Natural killer cell treated with Interleukin-12 subunit alpha and Interleukin-12 subunit beta and Interleukin-15 and Interleukin-18, amount 100 ng/mL, for 72 hours (primary cell): ENCODE measurements around the gene CMSS1. TPM values are rescaled to one million over a fixed set of nuclear protein-coding genes. Genes with fewer than 3 reads are reported as not detected.

ENCODE experiments used
- ATAC-seq, 2 donors: fragments of 150-1000 bp; cut with Tn5 transposase in 1 of 2; sonication (Bioruptor Pico), chemical (Tn5 transposase) in 1 of 2; 2 replicates each; pipeline ENCODE4 v1.10.0; 2021
- DNase-seq: peaks from one replicate; pipeline ENCODE4 v3.0.0; 2022; ENCODE audit warnings: low spot score
- H3K27ac Mint-ChIP-seq, 2 donors: 1 replicate in 1 of 2; 2 replicates in 1 of 2; pipeline ENCODE4 v1.8.0; 2022; ENCODE audit warnings: mixed read lengths in 2 of 2, mild to moderate bottlenecking in 1 of 2, moderate library complexity in 1 of 2
- H3K27me3 Mint-ChIP-seq, 2 donors: 1 replicate in 1 of 2; 2 replicates in 1 of 2; pipeline ENCODE4 v1.8.0; 2022; ENCODE audit warnings: mixed read lengths in 2 of 2
- H3K36me3 Mint-ChIP-seq: one replicate; pipeline ENCODE4 v1.8.0; 2022; ENCODE audit warnings: mixed read lengths
- H3K4me1 Mint-ChIP-seq, 2 donors: 1 replicate in 1 of 2; 2 replicates in 1 of 2; pipeline ENCODE4 v1.8.0; 2022; ENCODE audit warnings: low read depth in 2 of 2, mixed read lengths in 2 of 2, mild to moderate bottlenecking in 1 of 2
- H3K4me3 Mint-ChIP-seq: one replicate; pipeline ENCODE4 v1.8.0; 2022; ENCODE audit warnings: mixed read lengths
- H3K9me3 Mint-ChIP-seq: 2 replicates; pipeline ENCODE4 v1.8.0; 2022; ENCODE audit warnings: mixed read lengths
- total RNA-seq, 2 donors: library from RNA; stranded (reverse); gene quantifications; one replicate each; pipeline ENCODE4 v1.2.3, GENCODE V29; 2022

The CMSS1 gene
- total RNA-seq, 2 donors from 2014 or later = 35.7 to 67.8 TPM

- H3K4me3 Mint-ChIP-seq = no peak overlapping the region
- DNase-seq = no peak
- no peak for ATAC-seq
- H3K4me1 Mint-ChIP-seq = no peaks in the 10 kb centered on the region
- H3K27ac Mint-ChIP-seq = no peak overlapping the region
- H3K27me3 Mint-ChIP-seq = no peaks in the 10 kb centered on the region
- H3K36me3 Mint-ChIP-seq = peaks cover 7% of the 10 kb centered on the region
- no peaks in the 10 kb centered on the region for H3K9me3 Mint-ChIP-seq
Observed at GRCh38 chr3:100019719-100020118, 202.1 kb downstream of the CMSS1 start.

- no peak for ATAC-seq
- Mint-ChIP-seq H3K4me3 (no peak overlapping the region), H3K36me3 (no peaks in the 10 kb centered on the region), H3K27ac (no peak overlapping the region), H3K27me3 (no peaks in the 10 kb centered on the region), H3K4me1 (no peaks in the 10 kb centered on the region), H3K9me3 (no peaks in the 10 kb centered on the region)
- no peak for DNase-seq
Observed at GRCh38 chr3:100020876-100021644, 203.4 kb downstream of the CMSS1 start.

GRCh38 chr3:100022506-100022905, 204.8 kb downstream of the CMSS1 start:
- no peak overlapping the region for H3K4me3 Mint-ChIP-seq
- no peak overlapping the region for H3K27ac Mint-ChIP-seq
- H3K9me3 Mint-ChIP-seq = no peaks in the 10 kb centered on the region
- no peaks in the 10 kb centered on the region for H3K27me3 Mint-ChIP-seq
- H3K36me3 Mint-ChIP-seq = no peaks in the 10 kb centered on the region
- DNase-seq = no peak
- ATAC-seq = no peak
- H3K4me1 Mint-ChIP-seq = no peaks in the 10 kb centered on the region

- ATAC-seq (no peak), DNase-seq (no peak)
- no peak overlapping the region for H3K27ac Mint-ChIP-seq
- H3K36me3 Mint-ChIP-seq = no peaks in the 10 kb centered on the region
- no peak overlapping the region for H3K4me3 Mint-ChIP-seq
- H3K9me3 Mint-ChIP-seq = no peaks in the 10 kb centered on the region
- H3K27me3 Mint-ChIP-seq = no peaks in the 10 kb centered on the region
- H3K4me1 Mint-ChIP-seq = no peaks in the 10 kb centered on the region
Observed at GRCh38 chr3:100023150-100023549, 205.5 kb downstream of the CMSS1 start.

- DNase-seq (no peak), ATAC-seq (no peak)
- Mint-ChIP-seq H3K4me1 (no peaks in the 10 kb centered on the region), H3K36me3 (no peaks in the 10 kb centered on the region), H3K4me3 (no peak overlapping the region), H3K9me3 (no peaks in the 10 kb centered on the region), H3K27me3 (no peaks in the 10 kb centered on the region), H3K27ac (no peak overlapping the region)
Observed at GRCh38 chr3:100023595-100023994, 205.9 kb downstream of the CMSS1 start.

- no peaks in the 10 kb centered on the region for H3K9me3 Mint-ChIP-seq
- H3K36me3 Mint-ChIP-seq = no peaks in the 10 kb centered on the region
- H3K4me3 Mint-ChIP-seq = no peak overlapping the region
- no peaks in the 10 kb centered on the region for H3K4me1 Mint-ChIP-seq
- ATAC-seq = no peak
- no peak overlapping the region for H3K27ac Mint-ChIP-seq
- DNase-seq = no peak
- no peaks in the 10 kb centered on the region for H3K27me3 Mint-ChIP-seq
Observed at GRCh38 chr3:100024520-100025303, 207.1 kb downstream of the CMSS1 start.

GRCh38 chr3:100027321-100027720, 209.7 kb downstream of the CMSS1 start:
- H3K36me3 Mint-ChIP-seq = no peaks in the 10 kb centered on the region
- no peaks in the 10 kb centered on the region for H3K9me3 Mint-ChIP-seq
- DNase-seq = no peak
- no peaks in the 10 kb centered on the region for H3K27me3 Mint-ChIP-seq
- H3K4me3 Mint-ChIP-seq = no peak overlapping the region
- no peak overlapping the region for H3K27ac Mint-ChIP-seq
- H3K4me1 Mint-ChIP-seq = no peaks in the 10 kb centered on the region
- ATAC-seq = no peak

GRCh38 chr3:100029052-100029451, 211.4 kb downstream of the CMSS1 start:
- ATAC-seq (no peak), DNase-seq (no peak)
- H3K4me1 Mint-ChIP-seq = no peaks in the 10 kb centered on the region
- H3K4me3 Mint-ChIP-seq = no peak overlapping the region
- H3K9me3 Mint-ChIP-seq = no peaks in the 10 kb centered on the region
- H3K27me3 Mint-ChIP-seq = no peaks in the 10 kb centered on the region
- H3K27ac Mint-ChIP-seq = no peak overlapping the region
- H3K36me3 Mint-ChIP-seq = no peaks in the 10 kb centered on the region

- DNase-seq (no peak), ATAC-seq (peak in 1 of 2 donors; percentile 80)
- Mint-ChIP-seq H3K9me3 (no peaks in the 10 kb centered on the region), H3K27me3 (no peaks in the 10 kb centered on the region), H3K4me1 (no peaks in the 10 kb centered on the region), H3K27ac (no peak overlapping the region), H3K4me3 (no peak overlapping the region), H3K36me3 (no peaks in the 10 kb centered on the region)
Observed at GRCh38 chr3:100029689-100030088, 212.0 kb downstream of the CMSS1 start.

- Mint-ChIP-seq H3K4me3 (no peak overlapping the region), H3K9me3 (no peaks in the 10 kb centered on the region), H3K36me3 (no peaks in the 10 kb centered on the region), H3K27me3 (no peaks in the 10 kb centered on the region), H3K4me1 (no peaks in the 10 kb centered on the region), H3K27ac (no peak overlapping the region)
- ATAC-seq (no peak), DNase-seq (no peak)
Observed at GRCh38 chr3:100030346-100030745, 212.7 kb downstream of the CMSS1 start.

GRCh38 chr3:100030914-100031425, 213.3 kb downstream of the CMSS1 start:
- no peak for ATAC-seq

GRCh38 chr3:100032243-100032642, 214.6 kb downstream of the CMSS1 start:
- Mint-ChIP-seq H3K27me3 (no peaks in the 10 kb centered on the region), H3K36me3 (no peaks in the 10 kb centered on the region), H3K4me1 (no peaks in the 10 kb centered on the region), H3K4me3 (no peak overlapping the region), H3K27ac (no peak overlapping the region), H3K9me3 (no peaks in the 10 kb centered on the region)
- ATAC-seq (no peak), DNase-seq (no peak)

More at GRCh38 chr3:100030914-100031425, 213.3 kb downstream of the CMSS1 start:
- no peak overlapping the region for H3K27ac Mint-ChIP-seq
- no peak for DNase-seq
- no peak overlapping the region for H3K4me3 Mint-ChIP-seq
- H3K27me3 Mint-ChIP-seq = no peaks in the 10 kb centered on the region
- H3K4me1 Mint-ChIP-seq = no peaks in the 10 kb centered on the region
- H3K9me3 Mint-ChIP-seq = no peaks in the 10 kb centered on the region
- no peaks in the 10 kb centered on the region for H3K36me3 Mint-ChIP-seq

GRCh38 chr3:100033184-100033583, 215.5 kb downstream of the CMSS1 start:
- H3K4me3 Mint-ChIP-seq = no peak overlapping the region
- no peak for ATAC-seq
- no peaks in the 10 kb centered on the region for H3K36me3 Mint-ChIP-seq
- no peaks in the 10 kb centered on the region for H3K27me3 Mint-ChIP-seq
- DNase-seq = no peak
- no peaks in the 10 kb centered on the region for H3K4me1 Mint-ChIP-seq
- H3K9me3 Mint-ChIP-seq = no peaks in the 10 kb centered on the region
- no peak overlapping the region for H3K27ac Mint-ChIP-seq

GRCh38 chr3:100033903-100034471, 216.3 kb downstream of the CMSS1 start:
- Mint-ChIP-seq H3K4me1 (no peaks in the 10 kb centered on the region), H3K27me3 (no peaks in the 10 kb centered on the region), H3K27ac (no peak overlapping the region), H3K4me3 (no peak overlapping the region), H3K9me3 (no peaks in the 10 kb centered on the region), H3K36me3 (no peaks in the 10 kb centered on the region)
- DNase-seq (no peak), ATAC-seq (no peak)
